GM19463 (cell line): Measurements from ENCODE around the gene SMIM9.

Source experiments
- ATAC-seq: cut with Tn5 transposase; IDR thresholded peaks from one replicate; pipeline ENCODE4 v1.9.1; 2021; ENCODE audit warnings: mild to moderate bottlenecking, moderate library complexity; ENCODE audit not compliant: unreplicated experiment

The SMIM9 gene

DNA sequence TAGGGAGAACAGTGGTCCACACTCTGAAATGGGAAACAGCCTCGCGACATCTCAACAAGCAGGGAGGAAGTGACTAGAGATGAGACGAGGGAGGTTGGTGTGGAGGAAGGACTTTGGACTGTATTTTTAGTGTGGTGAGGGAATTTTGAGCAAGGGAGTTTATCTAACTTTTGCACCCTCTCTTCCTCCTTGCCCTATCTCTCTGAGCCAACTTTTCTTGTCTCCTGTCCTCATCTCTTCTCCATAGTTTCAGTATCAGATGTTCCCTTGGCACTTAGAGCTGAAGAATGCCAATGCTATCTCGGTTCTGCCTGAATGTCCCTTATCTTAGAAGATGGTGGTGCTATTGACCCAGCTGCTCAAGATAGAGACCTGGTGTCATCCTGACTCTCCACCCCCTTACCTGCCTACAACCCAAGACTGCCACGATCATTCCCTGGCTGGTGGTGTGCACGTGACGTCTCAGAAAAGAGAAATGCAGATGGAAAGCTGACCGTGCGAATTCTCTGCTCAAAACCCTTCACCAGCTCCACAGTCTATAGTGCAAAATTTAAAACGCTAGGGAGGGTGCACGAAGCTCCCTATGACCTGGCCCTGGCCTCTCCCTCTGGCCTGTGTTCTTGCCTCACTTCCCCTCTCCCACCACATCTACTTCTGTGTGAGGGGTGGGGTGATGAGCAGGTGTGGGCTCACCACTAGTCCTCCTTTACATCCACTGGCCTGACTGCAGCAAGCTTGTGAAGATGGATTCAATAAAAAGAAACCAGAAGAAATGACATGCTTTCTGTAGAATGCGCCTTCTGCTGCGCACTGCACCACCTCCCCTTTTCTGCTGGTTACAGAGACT lies 50.1 kb downstream of the SMIM9 start:
- ATAC-seq: no peak

DNA sequence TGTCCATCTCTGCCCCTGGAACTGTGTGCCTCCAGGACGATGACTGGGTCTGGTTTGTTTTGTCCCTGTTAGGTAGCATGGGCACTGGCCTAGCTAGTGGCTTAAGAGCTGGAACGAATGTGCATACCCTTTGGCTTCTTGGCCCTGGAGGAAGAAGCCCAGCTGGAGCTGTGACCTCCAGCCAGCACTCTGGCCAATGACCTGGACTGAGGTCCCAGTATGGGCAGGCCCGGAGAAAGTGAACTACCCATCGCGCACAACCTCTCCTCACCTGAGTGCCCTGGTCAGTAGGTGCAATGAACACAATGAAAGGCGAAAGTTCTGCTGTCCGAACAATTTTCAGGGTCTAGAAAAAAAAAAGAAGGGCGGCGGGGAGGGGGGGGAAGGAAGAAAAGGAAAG lies 53.5 kb downstream of the SMIM9 start:
- ATAC-seq: no peak

DNA sequence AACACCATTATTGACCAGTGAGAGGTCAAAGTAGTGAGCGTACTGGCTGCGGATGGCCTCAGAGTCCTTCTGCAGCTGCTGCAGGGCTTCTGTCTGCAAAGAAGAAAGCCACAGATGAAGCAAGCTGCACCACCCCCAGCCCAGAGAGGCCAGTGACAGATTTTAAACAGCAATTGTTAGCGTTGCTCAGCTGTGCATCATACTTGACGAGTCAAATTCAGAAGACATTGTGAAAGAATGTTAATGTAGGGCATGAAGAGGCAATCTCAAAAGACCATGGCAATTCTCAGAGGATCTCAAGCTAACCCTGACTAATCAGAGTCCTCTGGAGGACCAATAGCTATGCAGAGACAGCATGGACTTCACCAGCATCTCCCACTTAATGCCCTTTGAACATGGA lies 55.2 kb downstream of the SMIM9 start:
- ATAC-seq: no peak

DNA sequence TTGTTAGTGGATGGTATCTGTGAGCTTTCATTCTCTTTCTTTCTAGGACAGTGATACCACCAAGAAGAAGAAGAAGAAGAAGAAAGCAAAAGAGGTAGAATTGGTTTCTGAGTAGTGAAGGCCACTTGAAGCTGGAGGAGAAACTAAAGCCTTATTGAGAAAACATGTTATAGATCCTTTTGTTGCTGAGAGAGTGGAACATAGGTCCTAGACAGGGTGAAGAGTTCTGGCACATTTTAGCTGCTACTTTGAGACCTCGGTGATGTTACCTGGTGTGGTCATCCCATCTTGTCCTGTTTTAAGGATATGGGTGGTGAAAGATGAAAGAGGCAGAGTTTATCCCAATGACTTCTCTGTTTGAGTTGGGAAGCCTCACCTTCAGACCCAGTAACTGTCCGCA lies 57.7 kb downstream of the SMIM9 start:
- no peak for ATAC-seq

DNA sequence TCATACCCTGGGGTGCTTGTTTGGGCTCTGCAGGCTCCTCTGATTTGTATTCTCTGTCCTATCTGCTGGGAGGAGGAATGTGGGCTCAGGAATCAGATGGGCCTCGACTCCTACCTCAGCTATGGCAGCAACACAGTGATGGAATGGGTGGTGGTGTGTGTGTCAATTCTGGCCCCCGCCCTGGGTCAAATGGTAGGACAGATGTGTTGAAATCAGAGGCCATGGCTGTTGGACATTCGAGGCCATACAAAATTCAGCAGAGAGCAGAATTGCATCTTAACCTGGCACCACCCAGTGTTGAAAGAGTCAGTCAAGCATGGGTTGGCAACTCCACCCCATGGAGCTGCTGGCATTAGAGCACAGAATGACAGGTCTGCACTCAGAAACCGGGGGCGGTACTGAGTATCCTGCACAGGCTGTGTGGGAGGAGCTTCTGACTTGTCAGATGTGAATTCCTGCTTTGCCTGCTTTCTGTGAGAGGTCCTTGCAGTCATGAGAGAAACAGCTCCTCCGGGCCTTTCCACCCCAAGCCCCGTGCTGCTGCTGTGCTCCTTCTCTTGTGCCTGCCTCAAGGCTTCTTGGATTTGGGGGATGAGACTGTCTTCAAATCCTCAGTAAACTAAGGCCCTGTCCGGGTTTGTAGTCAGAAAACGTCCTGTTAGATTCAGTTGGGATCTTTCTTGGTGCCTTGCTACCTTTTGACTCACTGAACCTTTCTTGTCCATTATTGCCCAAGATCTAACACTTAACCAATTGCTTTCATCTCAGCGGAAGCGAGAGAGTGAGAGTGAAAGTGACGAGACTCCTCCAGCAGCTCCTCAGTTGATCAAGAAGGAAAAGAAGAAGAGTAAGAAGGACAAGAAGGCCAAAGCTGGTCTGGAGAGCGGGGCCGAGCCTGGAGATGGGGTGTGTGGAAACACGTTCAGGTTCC lies 58.8 kb downstream of the SMIM9 start:
- ATAC-seq: no peak

DNA sequence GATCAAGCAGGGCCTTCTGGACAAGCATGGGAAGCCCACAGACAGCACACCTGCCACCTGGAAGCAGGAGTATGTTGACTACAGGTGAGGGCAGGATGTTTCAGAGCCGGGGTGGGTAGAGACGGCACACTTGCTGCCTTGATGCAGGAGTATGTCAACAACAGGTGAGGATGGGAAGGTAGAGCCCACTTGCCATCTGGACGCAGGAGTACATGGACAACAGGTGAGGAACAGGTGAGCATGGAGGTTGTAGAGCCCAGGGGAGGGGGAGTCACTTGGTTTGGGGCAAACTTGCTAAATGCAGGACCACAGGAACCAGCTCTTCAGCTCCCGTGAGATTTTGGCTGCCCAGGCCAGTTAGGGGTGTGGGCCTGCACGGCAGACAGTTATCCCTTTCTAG lies 59.8 kb downstream of the SMIM9 start:
- ATAC-seq: no peak
